HCT116 (cell line): ENCODE results near the gene HABP2. TPM values are rescaled to one million over a fixed set of nuclear protein-coding genes. Genes with fewer than 3 reads are reported as not detected.

Experiments used
- ATAC-seq: fragments of 200-7000 bp; cut with Tn5 transposase; 2 replicates; pipeline ENCODE4 v1.9.1; 2020; ENCODE audit warnings: mild to moderate bottlenecking, moderate library complexity
- BruUV-seq: library from RNA; stranded (reverse); fragments of 400-500 nt; replicated peaks from 2 replicates; lab custom pipeline; 2021; lab: Mats Ljungman, UMichigan
- CTCF ChIA-PET: fragments of 300-600 bp; sonication (Branson Sonifier 250); formaldehyde crosslinking; loops from one replicate; lab custom pipeline; 2021; ENCODE audit warnings: antibody characterized with exemption; lab: Charles Lee
- POLR2A ChIA-PET: fragments of 300-600, 350-600 bp; sonication (Branson Sonifier 250); formaldehyde crosslinking; loops from one replicate; lab custom pipeline; 2021; ENCODE audit warnings: antibody characterized with exemption; lab: Charles Lee
- RAD21 ChIA-PET, 2 experiments: fragments of 300-600 bp; sonication (Branson Sonifier 250); formaldehyde crosslinking; loops; one replicate each; lab custom pipeline; 2023; ENCODE audit warnings: low total read pairs in 2 of 2; ENCODE audit not compliant: uncharacterized antibody in 2 of 2, unreplicated experiment in 2 of 2, low non-redundant PET in 1 of 2; lab: Charles Lee
- DNase-seq: peaks from one replicate; pipeline ENCODE4 v3.0.0-alpha.2; 2010; ENCODE audit warnings: low read depth, low spot score
- H2AFZ ChIP-seq: fragments of 200-600 bp; shearing (Covaris generic), sonication (generic); 2 replicates; pipeline ENCODE4 v1.6.1; 2017; ENCODE audit warnings: low read depth, mixed run types, mixed read lengths, antibody characterized with exemption, low read length; ENCODE audit not compliant: poor library complexity, severe bottlenecking
- H3K27ac ChIP-seq: 2 replicates; pipeline ENCODE4 v1.5.1; 2012; ENCODE audit warnings: low read depth, low read length
- H3K27me3 ChIP-seq: fragments of 200-600 bp; sonication (generic); 2 replicates; pipeline ENCODE4 v1.6.1; 2016; ENCODE audit warnings: mixed run types, low read length, mixed read lengths; ENCODE audit not compliant: insufficient read depth
- H3K36me3 ChIP-seq, 2 experiments: fragments of 200-500 bp in 1 of 2; fragments of 200-600 bp in 1 of 2; sonication (Bioruptor generic) in 1 of 2; sonication (generic) in 1 of 2; 2 replicates each; pipeline versions ENCODE4 v1.5.1 to v1.6.1; 2014 to 2016; ENCODE audit warnings: low read length in 2 of 2, inconsistent platforms in 1 of 2, mixed read lengths in 1 of 2, mixed run types in 1 of 2; ENCODE audit not compliant: insufficient read depth in 2 of 2, control insufficient read depth in 1 of 2
- H3K4me1 ChIP-seq, 2 experiments: fragments of 200-600 bp in 1 of 2; sonication (generic) in 1 of 2; 2 replicates each; pipeline versions ENCODE4 v1.5.1 to v1.6.1; 2012 to 2017; ENCODE audit warnings: low read length in 2 of 2, inconsistent platforms in 1 of 2, mild to moderate bottlenecking in 1 of 2, mixed read lengths in 1 of 2, mixed run types in 1 of 2, moderate library complexity in 1 of 2; ENCODE audit not compliant: insufficient read depth in 2 of 2, control insufficient read depth in 1 of 2
- H3K4me2 ChIP-seq: fragments of 200-600 bp; sonication (generic); 2 replicates; pipeline ENCODE4 v1.6.1; 2017; ENCODE audit warnings: mixed run types, low read length, mixed read lengths
- H3K4me3 ChIP-seq, 2 experiments: fragments of 200-600 bp in 1 of 2; sonication (generic) in 1 of 2; replicated peaks in 1 of 2; 2 replicates each; pipeline ENCODE4 v1.5.1; 2011 to 2016; ENCODE audit warnings: low read length in 2 of 2, control low read depth in 1 of 2, low read depth in 1 of 2, mild to moderate bottlenecking in 1 of 2, mixed read lengths in 1 of 2, mixed run types in 1 of 2
- H3K79me2 ChIP-seq: fragments of 200-600 bp; sonication (generic); 2 replicates; pipeline ENCODE4 v1.6.1; 2017; ENCODE audit warnings: mild to moderate bottlenecking, mixed run types, low read length, moderate library complexity, mixed read lengths; ENCODE audit not compliant: insufficient read depth
- H3K9ac ChIP-seq: fragments of 200-600 bp; sonication (generic); 2 replicates; pipeline ENCODE4 v1.6.1; 2016; ENCODE audit warnings: low read length, mixed read lengths
- H3K9me2 ChIP-seq: fragments of 200-600 bp; sonication (generic), shearing (Covaris generic); 2 replicates; pipeline ENCODE4 v1.6.1; 2017; ENCODE audit warnings: mixed run types, mild to moderate bottlenecking, moderate library complexity; ENCODE audit not compliant: insufficient read depth
- H3K9me3 ChIP-seq, 2 experiments: fragments of 200-500 bp in 1 of 2; fragments of 200-600 bp in 1 of 2; sonication (Bioruptor generic) in 1 of 2; sonication (generic) in 1 of 2; 2 replicates each; pipeline ENCODE4 v1.6.1; 2014 to 2017; ENCODE audit warnings: low read length in 2 of 2, mixed read lengths in 2 of 2, inconsistent platforms in 1 of 2, low read depth in 1 of 2, mild to moderate bottlenecking in 1 of 2, mixed run types in 1 of 2, moderate library complexity in 1 of 2; ENCODE audit not compliant: control insufficient read depth in 1 of 2, insufficient read depth in 1 of 2
- H4K20me1 ChIP-seq: fragments of 200-600 bp; sonication (generic), shearing (Covaris generic); 2 replicates; pipeline ENCODE4 v1.6.1; 2017; ENCODE audit warnings: mixed run types, mild to moderate bottlenecking, moderate library complexity; ENCODE audit not compliant: insufficient read depth
- CEBPB ChIP-seq: IDR thresholded peaks from 2 replicates; pipeline ENCODE4 v1.6.1; 2012; ENCODE audit warnings: low read depth
- ELF1 ChIP-seq: IDR thresholded peaks from 2 replicates; pipeline ENCODE4 v1.6.1; 2012; ENCODE audit warnings: low read depth, borderline replicate concordance
- EZH2 ChIP-seq: fragments of 200-600 bp; sonication (generic); IDR thresholded peaks from 2 replicates; pipeline ENCODE4 v1.6.1; 2017; ENCODE audit warnings: antibody characterized with exemption, mixed run types
- EZH2phosphoT487 ChIP-seq: fragments of 200-600 bp; IDR thresholded peaks from 2 replicates; pipeline ENCODE4 v1.6.1; 2018; ENCODE audit warnings: antibody characterized with exemption, borderline replicate concordance
- JUND ChIP-seq: IDR thresholded peaks from 2 replicates; pipeline ENCODE4 v1.6.1; 2012
- POLR2A ChIP-seq: IDR thresholded peaks from 2 replicates; pipeline ENCODE4 v1.7.0; 2011; ENCODE audit warnings: borderline replicate concordance; ENCODE audit not compliant: insufficient read depth, insufficient read length; ENCODE audit errors: extremely low read depth
- POLR2AphosphoS5 ChIP-seq: IDR thresholded peaks from 2 replicates; pipeline ENCODE4 v1.6.1; 2011; ENCODE audit warnings: mild to moderate bottlenecking, low read depth, low read length, moderate library complexity
- RAD21 ChIP-seq: IDR thresholded peaks from 2 replicates; pipeline ENCODE4 v1.6.1; 2012; ENCODE audit warnings: low read depth, mild to moderate bottlenecking
- SIN3A ChIP-seq: IDR thresholded peaks from 2 replicates; pipeline ENCODE4 v1.6.1; 2012; ENCODE audit warnings: low read depth
- SP1 ChIP-seq: IDR thresholded peaks from 2 replicates; pipeline ENCODE4 v1.6.1; 2012; ENCODE audit warnings: low read depth
- SRF ChIP-seq: IDR thresholded peaks from 2 replicates; pipeline ENCODE4 v1.6.1; 2012; ENCODE audit warnings: low read depth
- TCF7L2 ChIP-seq: IDR thresholded peaks from 2 replicates; pipeline ENCODE4 v1.7.0; 2011; ENCODE audit warnings: borderline replicate concordance, inconsistent platforms; ENCODE audit not compliant: insufficient read depth, insufficient read length; ENCODE audit errors: extremely low read depth
- YY1 ChIP-seq: IDR thresholded peaks from 2 replicates; pipeline ENCODE4 v1.6.1; 2011; ENCODE audit warnings: low read length, low read depth, moderate library complexity, mild to moderate bottlenecking; ENCODE audit not compliant: insufficient replicate concordance; ENCODE audit errors: extremely low read depth
- ZNF274 ChIP-seq: fragments of 200-500 bp; sonication (Bioruptor generic); IDR thresholded peaks from 2 replicates; pipeline ENCODE4 v1.6.1; 2014; ENCODE audit warnings: mild to moderate bottlenecking, low read depth, low read length, inconsistent platforms
- intact Hi-C: fragments of 100-400 bp; cut with micrococcal nuclease; formaldehyde crosslinking; loops from 2 replicates; pipeline ENCODE4 v1.10.0; 2022
- total RNA-seq: library from RNA; stranded (reverse); gene quantifications from one replicate; pipeline ENCODE4 v1.2.1, GENCODE V29; 2021; ENCODE audit not compliant: unreplicated experiment
- TF ChIP-seq, protein P1 (sequence below): IDR thresholded peaks from 2 replicates; pipeline ENCODE4 v1.6.1; 2011; ENCODE audit warnings: mild to moderate bottlenecking, low read length, moderate library complexity; ENCODE audit not compliant: insufficient replicate concordance; ENCODE audit errors: extremely low read depth

Gene HABP2
- total RNA-seq, 1 experiment from 2014 or later, result 0.20 TPM

DNA sequence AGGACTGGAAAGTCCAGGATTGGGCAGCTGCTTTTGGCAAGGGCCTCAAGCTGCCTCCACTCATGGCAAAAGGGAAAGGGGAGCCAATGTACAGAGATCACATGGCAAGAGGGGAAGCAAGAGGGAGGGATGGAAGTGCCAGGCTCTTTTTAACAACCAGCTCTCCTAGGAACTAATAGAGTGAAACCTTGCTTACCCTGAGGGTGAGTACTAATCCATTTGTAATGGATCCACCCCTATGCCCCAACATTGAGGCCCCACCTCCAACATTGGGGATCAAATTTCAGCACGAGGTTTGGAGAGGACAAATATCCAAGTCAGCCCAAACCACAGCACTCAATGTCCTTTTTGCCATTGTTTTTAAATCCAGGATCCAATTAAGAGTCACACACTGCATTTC lies 12.5 kb downstream of the HABP2 start:
- Histone ChIP-seq H3K4me2 (no peak overlapping the region), H3K4me1 (peaks cover 5 to 6% of the 10 kb centered on the region in 2 experiments; a peak in 3 of 4 replicates), H2AFZ (no peak overlapping the region), H3K27ac (no peak overlapping the region), H3K36me3 (no peaks in the 10 kb centered on the region), H4K20me1 (no peaks in the 10 kb centered on the region), H3K9ac (no peak overlapping the region), H3K9me2 (no peaks in the 10 kb centered on the region), H3K9me3 (no peaks in the 10 kb centered on the region), H3K4me3 (no peak overlapping the region), H3K79me2 (no peaks in the 10 kb centered on the region), H3K27me3 (no peaks in the 10 kb centered on the region)
- no peak for DNase-seq
- no peak for ATAC-seq
- TF ChIP-seq TCF7L2 (no peak), CEBPB (no peak), EZH2 (no peak), SIN3A (no peak), POLR2A (no peak), SRF (no peak)
- ChIA-PET POLR2A (no interaction called here), CTCF (no interaction called here), RAD21 (no interaction called here)
- intact Hi-C loops, result no loop called here
- no TSS peak for BruUV-seq

DNA sequence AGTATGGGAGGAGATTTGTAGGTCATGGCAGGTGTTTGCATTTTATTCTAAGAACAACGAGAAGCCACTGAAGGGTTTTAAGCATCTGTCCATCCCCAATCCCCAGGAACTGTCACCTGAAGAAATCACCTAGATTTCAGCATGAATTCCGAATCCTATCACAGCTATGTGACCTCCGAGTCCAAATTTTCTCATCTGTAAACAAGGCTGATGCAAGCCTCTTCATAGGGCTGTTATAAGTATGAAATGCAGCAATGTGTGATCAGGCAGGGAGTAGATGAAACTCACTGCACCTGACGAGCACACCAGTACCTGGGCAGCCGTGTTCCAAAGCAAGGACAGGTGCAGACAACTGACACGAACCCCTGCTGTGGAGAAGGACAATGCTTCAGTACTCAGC lies 14.0 kb downstream of the HABP2 start:
- no peak overlapping the region for H2AFZ ChIP-seq
- no TSS peak for BruUV-seq
- TF ChIP-seq JUND, result no peak
- no peak for TF ChIP-seq POLR2A
- no peak for TF ChIP-seq SRF
- no peak for TF ChIP-seq YY1
- TF ChIP-seq, protein P1, sequence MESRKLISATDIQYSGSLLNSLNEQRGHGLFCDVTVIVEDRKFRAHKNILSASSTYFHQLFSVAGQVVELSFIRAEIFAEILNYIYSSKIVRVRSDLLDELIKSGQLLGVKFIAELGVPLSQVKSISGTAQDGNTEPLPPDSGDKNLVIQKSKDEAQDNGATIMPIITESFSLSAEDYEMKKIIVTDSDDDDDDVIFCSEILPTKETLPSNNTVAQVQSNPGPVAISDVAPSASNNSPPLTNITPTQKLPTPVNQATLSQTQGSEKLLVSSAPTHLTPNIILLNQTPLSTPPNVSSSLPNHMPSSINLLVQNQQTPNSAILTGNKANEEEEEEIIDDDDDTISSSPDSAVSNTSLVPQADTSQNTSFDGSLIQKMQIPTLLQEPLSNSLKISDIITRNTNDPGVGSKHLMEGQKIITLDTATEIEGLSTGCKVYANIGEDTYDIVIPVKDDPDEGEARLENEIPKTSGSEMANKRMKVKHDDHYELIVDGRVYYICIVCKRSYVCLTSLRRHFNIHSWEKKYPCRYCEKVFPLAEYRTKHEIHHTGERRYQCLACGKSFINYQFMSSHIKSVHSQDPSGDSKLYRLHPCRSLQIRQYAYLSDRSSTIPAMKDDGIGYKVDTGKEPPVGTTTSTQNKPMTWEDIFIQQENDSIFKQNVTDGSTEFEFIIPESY, result no peak
- no peak for TF ChIP-seq EZH2phosphoT487
- no peak for TF ChIP-seq POLR2AphosphoS5
- TF ChIP-seq SP1, result no peak
- TF ChIP-seq TCF7L2, result no peak
- no peak for TF ChIP-seq ZNF274
- no peak for TF ChIP-seq CEBPB
- TF ChIP-seq ELF1, result no peak
- no peak for TF ChIP-seq RAD21
- no peak for TF ChIP-seq SIN3A
- H3K36me3 ChIP-seq, result no peaks in the 10 kb centered on the region
- POLR2A ChIA-PET, result no interaction called here
- H3K9me2 ChIP-seq, result no peaks in the 10 kb centered on the region
- CTCF ChIA-PET, result no interaction called here
- no peaks in the 10 kb centered on the region for H4K20me1 ChIP-seq
- H3K4me2 ChIP-seq, result no peak overlapping the region
- no peak overlapping the region for H3K9ac ChIP-seq
- H3K9me3 ChIP-seq, result no peaks in the 10 kb centered on the region
- DNase-seq (no peak), ATAC-seq (no peak)
- no peak overlapping the region for H3K4me3 ChIP-seq
- H3K79me2 ChIP-seq, result no peaks in the 10 kb centered on the region
- peaks cover 5 to 6% of the 10 kb centered on the region in 2 experiments; a peak in 3 of 4 replicates for H3K4me1 ChIP-seq
- H3K27me3 ChIP-seq, result no peaks in the 10 kb centered on the region
- intact Hi-C loops, result no loop called here
- RAD21 ChIA-PET, result no interaction called here
- no peak overlapping the region for H3K27ac ChIP-seq
